GM21447 (cell line): ENCODE measurements around the gene ARMC9.
"Not testable (repeated sequence)": the region's sequence is repeated elsewhere in the genome, so short reads cannot be mapped to it uniquely, and the experiment has no call there.

ENCODE experiments used
- ATAC-seq: cut with Tn5 transposase; IDR thresholded peaks from one replicate; pipeline ENCODE4 v1.9.1; 2021; ENCODE audit not compliant: unreplicated experiment

Gene ARMC9

DNA sequence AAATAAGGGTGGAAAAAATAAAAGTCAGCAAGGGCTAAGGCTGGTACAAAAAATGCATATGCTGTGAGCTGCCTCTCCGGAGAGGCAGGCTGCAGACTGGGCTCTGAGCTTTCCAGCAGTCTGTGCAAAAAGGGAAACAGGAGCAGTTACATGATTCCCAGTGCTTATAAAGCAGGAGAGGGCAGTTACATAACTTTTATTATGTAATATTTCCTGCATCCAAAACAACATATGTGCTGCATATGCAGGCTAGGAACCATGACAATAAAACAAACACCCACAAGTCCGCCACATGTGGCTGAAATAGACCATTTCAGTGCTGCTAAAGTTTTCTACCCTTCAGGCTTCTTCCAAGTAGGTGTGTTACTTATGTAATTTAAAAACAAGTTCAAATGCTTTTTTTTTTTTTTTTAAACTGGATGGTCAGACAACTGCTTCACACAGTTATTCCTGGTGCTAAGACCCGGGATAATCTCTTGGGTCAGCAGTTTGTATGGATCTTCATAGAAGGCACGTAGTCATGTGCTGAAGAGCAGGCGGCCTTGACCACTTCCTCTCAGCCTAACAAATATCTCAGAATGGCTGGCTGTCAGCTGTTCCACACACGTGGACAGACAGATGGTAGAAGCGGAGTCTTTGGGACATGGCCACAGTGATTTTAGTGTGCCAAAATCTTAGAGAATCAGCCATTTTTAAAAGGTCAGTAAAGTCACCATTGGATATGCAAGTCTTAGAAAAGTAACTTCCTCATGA, 43.5 kb downstream of the ARMC9 start:
- no peak for ATAC-seq

DNA sequence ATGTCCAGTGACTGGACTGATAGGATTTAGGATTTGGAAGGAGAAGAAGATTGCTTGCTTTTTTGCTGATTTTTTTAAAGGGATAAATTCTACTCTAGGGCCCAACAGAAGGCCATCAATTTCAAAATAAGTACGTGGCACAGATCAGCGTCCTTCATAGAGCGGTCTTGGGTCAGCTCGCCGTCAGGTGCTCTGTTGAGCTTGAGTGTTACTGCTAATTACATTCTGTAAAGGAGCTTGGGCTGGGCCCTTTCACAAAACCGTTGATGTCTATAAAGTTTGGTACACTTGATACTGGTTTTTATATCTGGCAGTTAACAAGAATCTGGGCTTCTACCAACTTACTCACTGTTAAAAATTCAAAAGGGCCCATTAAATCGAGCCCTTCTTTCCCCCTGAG, 45.4 kb downstream of the ARMC9 start:
- no peak for ATAC-seq

DNA sequence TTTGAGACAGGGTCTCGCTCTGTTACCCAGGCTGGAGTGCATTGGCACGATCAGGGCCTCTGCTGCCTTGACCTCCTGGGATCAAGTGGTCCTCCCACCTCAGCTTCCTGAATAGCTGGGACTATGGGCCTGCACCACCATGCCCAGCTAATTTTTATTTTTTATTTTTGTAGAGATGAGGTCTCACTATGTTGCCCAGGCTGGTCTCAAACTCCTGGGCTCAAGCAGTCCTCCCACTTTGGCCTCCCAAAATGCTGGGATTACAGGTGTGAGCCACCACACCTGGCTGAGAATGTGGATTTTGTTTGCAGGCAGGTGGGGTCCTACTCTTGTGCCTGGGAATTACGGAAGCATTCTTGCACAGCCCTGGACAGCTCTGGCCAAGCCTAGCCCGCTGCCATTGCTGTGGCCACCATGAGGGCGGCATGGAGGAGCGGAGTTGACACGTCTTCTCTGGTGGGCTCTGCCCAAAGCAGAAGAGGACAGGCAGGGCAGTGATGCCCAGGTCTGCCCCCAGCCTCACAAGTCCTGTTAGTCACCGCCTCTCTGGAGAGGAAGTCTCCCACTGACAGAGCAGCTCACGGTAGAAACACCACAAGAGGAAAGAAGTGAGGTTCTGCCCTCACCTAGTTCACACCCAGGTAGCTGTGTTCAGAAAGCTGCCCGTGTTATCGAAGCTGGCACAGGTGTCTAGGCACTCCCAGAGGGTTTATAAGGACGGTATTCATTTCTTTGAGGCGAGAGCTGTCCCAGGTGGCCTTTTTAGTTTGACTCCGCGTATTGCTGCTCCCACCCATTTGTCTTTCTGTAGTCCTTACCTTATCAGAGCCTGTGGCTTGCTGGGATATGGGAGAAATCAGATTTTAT, 46.2 kb downstream of the ARMC9 start:
- no peak for ATAC-seq

DNA sequence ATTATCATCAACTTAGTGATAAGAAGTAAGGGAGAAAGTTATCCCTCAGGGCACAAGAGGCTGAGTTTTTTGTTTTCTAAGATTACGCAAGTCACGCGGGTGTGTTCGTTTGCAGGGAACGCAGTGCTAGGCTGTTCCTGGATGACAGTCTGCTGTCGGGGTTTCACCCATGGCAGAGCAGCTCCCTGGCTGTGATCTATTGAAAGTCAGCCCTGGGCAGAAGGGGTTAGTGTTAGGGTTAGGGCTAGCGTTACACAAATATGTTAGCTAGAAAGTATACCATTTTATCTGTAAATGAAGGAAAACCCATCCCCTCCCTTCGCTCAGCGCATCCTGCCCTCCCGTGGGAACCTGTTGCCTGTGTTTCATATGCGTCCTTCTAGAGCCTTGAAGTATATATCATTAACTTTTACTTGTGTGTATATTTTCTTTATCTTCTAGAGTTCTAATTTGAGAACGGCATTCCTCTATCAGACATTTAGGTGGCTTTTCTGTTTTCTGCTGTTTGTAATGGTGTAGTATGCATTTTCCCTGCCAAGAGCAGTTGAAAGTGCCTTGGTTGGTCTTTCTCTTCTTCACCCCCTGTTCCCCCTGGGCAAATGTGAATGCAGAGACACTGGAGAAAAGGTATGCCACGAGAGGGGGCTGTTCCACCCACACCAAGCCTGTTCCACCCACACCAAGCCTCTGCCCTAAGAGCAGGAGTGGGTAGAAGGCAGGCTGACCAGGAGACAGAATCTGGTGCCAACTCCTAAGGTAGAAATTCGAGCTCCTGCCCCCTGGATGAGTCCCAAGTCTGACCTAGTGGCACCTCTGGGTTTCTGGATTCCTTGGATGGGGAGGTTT, 47.0 kb downstream of the ARMC9 start:
- ATAC-seq: no peak

DNA sequence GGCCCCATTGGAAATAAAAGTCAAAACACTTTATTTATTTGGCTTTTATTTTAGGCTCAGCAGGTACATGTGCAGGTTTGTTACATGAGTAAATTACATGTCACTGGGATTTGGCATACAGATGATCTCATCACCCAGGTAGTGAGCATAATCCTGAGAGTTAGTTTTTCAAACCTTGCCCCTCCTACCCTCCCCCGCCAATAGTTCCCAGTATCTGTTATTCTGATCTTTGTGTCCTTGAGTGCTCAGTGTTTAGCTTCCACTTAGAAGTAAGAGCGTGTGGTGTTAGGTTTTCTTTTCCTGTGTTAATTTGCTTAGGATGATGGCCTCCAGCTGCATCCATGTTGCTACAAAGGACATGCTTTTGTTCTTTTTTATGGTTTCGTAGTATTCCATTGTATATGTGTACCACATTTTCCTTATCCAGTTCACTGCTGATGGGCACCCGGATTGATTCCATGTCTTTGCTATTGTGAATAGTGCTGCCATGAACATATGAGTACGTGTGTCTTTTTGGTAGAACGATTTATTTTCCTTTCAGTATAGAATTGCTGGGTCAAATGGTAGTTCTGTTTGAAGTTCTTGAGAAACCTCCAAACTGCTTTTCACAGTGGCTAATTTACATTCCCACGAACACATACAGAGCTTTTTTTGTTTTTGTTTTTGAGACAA, 47.9 kb downstream of the ARMC9 start:
- ATAC-seq: no peak

DNA sequence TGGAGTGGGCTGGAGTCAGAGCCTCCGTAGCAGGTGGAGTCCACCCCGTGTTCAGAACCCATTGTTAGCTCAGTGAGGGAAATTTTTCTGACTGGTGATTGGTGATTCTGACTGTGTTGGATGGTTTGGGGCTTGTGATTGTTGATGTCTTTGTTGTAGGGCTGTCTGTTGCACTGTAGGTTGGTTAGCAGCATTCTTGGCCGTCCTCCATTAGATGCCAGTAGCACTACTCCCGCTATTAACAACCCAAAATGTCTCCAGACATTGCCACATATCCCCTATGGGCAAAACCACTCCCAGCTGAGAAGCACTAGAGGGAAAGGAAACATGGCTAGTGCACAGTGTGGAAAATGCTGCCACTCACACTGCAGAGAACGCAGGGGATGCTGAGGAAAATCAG, 51.7 kb downstream of the ARMC9 start:
- ATAC-seq: no peak

DNA sequence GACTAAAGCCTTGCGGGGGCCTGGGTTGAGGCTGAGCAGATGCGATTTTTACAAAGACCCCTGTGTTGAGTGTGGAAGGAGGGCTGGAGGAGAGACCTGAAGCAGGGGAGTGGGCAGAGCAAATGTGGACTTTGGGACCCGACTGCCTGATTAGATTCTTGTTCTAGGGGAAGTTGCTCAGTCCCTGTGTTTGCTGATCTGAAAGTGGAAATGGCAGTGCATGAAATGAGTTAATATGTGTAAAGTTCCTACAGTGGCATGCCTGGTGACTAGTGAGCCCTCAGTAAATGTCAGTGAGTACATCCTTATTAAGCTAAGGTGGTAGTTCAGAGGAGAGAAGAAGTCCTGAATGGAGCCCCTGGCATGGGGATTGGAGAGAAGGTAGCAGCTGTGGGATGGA, 52.3 kb downstream of the ARMC9 start:
- no peak for ATAC-seq

DNA sequence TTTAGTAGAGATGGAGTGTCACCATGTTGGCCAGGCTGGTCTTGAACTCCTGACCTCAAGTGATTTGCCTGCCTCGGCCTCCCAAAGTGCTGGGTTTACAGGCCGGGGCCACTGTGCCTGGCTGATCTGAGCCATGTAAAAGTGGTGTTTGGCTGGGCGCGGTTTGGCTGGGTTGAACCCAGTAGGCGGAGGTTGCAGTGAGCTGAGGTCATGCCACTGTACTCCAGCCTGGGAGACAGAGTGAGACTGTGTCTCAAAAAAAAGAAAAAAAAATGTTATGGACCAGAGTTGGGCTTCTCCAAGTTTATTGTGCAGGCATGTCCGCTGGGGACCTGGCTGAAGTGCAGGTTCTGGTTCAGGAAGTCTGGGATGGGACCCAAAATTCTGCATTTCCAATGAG, 54.9 kb downstream of the ARMC9 start:
- not testable (repeated sequence) for ATAC-seq

DNA sequence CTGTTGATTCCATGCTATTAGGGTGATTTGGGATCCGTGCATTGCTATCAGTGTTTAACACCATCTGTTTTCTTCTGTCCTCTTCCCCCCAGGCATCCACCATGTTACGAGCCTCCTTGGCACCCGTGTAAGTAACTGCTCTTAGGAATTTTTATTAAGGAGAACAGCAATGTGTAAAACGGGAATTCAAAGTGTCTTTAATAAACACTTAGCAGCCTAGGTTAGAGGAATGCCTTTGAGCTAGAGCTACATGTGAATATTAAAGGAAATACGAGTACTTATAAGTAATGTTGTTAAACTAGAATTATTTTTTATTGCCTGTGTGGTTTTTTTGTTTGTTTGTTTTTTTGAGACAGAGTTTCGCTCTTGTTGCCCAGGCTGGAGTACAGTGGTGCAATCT, 58.1 kb downstream of the ARMC9 start:
- no peak for ATAC-seq

DNA sequence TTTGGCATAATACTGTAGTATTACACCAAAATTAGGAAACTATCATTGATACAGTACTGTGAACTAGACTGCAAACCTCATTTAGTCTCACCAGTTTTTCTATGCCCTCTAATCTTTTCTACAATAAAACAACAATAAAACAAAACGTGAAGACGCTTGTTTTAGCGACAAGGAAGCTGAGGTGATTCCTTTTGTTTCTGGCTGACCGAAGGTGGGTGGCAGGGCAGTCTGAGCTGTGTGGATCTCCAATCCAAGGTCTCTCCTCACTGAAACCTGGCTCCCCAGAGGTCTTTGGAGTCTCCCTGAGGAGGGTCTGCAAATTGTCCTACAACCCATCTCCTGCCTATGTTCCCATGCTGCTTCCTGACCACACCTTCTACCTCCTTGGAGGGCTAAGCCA, 59.3 kb downstream of the ARMC9 start:
- ATAC-seq: no peak

DNA sequence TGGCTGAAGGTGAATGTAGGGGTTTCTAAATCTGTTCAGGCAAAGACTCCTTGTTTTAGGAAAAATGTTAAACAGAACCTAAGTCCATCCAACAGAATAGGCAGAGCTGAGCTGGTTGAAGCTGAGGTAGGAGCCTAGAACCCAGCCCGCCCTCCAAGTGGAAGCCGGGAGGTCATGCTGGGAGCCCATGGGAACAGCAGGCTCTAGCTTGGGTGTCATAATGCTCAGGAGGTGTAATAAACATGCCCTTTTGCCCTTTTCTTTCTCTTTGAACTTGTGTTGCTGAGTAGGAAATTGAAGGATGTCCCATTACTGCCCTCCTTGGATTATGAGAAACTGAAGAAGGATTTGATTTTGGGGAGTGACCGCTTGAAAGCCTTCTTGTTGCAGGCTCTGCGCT, 60.3 kb downstream of the ARMC9 start:
- ATAC-seq: no peak

DNA sequence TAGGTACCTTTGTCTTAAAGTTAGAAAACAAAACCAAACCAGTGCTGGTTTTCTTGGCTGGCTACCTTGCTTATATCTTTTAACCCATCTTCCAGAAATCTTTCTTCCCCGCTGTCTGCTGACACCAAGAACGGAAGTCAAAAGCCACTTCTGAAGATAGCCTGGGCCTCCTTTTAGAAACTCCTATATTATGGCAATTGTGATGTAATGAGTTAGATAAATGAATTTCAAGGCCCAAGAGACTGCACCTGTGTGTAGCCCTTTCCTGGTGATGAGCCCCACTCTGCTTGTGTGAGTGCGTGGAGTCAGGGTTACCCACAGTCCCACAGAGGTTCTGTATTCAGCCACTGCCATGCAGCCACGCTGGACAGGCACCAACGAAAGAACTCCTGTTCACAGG, 60.7 kb downstream of the ARMC9 start:
- no peak for ATAC-seq

DNA sequence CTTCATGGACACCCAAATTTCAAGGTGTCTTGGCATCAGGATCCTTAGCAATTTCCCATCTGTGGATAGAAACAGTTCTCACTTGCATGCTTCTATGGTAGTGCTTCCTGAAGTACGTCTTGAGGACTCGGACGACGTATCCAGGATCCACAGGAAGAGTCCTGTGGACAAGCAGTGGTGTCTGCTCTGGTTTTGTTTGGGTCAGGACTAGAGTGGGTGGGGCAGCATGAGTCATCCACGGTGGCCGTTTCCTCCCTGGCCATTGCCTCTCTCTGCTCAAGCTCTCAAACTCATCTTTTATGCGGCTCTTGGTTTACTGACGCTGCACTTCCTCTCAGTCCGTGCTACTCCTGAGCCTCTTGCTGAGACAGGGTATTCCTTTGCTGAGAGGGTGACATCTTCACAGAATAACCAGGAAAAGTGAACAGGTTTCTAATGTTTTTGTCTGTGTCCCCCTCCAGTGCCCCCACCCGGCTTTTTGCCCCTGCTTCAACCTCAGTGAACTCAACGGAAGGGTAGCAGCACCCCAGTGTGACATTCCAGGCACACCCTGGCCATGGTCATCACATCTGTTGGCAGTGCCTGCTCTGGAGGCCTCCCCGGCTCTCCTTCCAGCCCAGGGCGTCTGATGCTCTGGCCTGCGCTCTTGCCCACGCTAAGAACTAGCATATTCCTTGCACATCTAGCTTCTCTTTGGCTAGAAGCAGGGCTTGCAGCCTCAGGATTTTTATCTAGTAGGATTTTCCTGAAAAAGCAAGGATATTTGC, 62.2 kb downstream of the ARMC9 start:
- ATAC-seq: no peak

DNA sequence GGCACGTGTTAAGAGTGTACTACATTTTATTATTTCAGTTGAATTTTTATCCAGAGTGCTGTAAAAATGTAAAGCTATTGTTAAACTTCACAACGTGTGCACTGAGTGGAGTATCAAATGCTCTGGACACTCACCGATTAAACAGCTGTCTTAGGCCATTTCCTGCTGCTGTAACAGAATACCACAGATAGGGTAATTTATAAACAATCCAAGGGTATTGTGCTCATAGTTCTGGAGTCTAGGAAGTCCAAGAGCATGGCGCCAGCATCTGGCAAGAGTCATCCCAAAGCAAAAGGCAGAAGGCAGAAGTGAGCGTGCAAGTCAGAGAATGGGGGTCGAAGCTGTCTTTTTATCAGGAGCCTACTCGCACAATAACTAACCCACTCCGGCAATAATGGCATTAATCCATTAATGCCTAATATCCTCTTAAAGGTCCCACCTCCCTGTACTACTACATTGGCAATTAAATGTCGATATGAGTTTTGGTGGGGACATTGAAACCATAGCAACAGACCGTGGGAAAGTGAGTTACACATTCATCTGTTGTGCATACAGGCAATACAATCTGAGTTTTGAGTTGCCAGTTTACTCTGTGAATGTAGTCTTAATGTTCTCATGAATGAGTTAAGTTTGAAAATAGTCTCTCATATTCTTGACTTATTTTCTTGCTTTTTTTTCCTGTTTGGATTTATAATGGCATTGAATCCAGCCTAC, 64.8 kb downstream of the ARMC9 start:
- no peak for ATAC-seq

DNA sequence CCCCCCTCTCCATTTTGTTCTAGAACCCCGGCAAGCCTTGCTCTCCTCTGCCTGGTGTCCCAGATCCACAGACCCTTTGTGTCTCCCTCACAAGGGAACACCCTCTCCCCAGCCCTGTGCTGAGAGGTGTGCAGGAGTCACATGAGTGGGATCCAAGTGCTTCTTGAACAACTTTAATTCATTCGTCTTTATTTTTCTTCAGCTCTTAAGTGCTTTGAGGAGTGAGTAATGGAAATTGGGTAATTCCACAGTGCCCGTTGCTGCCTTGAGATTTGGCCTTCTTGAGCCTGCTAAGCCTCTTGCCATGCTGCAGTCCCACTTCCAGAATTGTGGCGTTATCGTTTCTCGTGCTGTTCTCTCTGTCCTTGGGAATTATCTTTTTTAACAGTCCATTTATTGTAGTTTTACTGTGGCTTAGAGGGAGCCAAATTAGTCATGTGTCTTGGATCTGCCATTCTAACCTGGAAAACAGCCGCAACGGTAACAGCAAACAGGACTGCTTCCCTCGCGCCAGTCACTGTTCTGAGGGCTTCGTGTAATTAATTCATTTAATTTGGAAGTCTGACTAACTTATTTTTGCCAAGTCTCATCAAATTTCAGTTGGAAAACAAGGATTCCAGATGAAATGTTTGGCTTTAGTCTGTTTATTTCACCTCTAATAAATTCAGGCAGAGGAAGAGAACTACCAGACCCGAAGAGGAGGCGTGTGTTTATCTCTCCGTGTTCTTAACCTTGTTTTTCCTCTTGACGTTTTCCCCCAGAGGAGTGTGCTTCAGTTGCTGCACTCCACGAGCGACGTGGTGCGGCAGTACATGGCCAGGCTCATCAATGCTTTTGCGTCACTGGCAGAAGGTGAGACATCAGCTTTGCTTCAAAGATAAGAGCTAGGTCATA, 72.0 kb downstream of the ARMC9 start:
- no peak for ATAC-seq

DNA sequence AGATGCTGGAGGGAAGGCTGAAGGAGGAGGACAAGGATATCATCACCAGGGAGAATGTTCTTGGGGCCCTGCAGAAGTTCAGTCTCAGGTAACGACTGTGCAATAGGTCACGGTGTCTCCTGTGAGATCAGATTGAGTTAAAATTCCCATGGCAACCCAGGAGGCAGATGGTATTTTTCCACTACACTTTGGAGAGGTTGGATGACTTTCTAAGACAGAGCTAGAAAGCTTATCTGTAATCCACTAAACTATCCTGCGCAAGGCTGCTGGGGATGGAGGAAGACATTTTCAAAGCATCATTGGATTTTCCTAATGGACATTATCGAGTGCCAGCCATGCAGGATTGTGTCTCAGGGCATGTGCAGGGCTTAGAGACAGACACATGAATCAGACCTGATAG, 74.6 kb downstream of the ARMC9 start:
- ATAC-seq: no peak

DNA sequence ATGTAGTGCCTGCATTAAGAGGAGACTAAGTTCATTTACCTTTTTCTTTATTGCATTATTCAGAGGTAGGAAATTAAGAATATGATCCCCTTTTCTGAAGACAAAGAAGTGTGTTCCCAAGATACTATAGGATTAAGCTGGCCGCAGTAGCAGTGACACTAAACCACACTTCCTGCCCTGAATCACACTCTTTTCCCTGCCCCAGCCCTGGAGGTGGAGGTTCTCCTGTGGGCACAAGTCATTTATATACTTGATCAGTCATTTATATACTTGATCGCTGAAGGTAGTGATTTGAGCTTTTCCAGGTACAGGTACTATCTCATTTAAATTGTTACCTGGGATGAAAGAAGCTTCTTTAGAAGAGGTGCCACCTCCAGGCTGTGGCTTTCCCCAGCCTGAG, 78.6 kb downstream of the ARMC9 start:
- no peak for ATAC-seq

DNA sequence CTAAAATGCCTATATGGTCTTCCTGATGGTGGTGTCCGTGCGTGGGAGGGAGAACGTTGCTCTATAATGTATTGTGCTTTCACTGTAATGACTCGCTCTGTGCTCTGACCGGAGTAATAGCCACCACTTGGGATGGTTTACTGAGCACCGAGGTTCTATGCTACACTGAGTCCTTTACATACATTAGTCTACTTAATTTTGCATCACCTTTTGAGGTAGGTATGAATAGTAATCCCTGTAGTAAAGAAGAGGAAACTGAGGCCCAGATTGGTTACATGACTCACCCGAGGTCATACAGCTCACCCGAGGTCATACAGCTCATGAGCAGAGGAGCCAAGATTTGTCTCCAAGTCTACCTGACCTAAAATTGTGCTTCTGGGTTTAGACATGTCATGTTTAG, 79.5 kb downstream of the ARMC9 start:
- ATAC-seq: no peak

DNA sequence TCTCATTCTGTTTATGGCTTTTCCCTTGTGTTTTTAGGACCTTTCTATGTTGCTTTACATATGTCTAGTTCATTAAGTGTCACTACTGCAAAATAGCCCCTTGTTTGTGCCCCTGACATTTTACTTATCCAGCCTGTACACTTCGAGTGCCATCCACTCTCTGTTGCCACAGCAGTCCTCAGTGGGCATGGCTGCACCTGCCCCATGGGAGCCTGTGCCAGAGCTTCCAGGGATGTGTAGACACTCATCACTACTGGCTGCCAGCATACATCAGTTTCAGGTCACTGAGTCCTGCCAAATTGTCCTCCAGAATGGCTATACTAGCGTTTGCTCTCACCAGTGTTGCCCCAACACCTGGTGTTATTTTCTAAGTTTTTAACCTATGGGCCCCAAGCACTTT, 80.4 kb downstream of the ARMC9 start:
- ATAC-seq: no peak
